Neural crest cell (in vitro differentiated cells): ENCODE data around the gene ABHD16A. TPM values are rescaled to one million over a fixed set of nuclear protein-coding genes. Genes with fewer than 3 reads are reported as not detected.
A peak's percentile ranks its signal among the peaks of the same experiment; 100 is the strongest.

ENCODE experiments used
- DNase-seq: peaks from one replicate; pipeline ENCODE4 v3.0.0; 2021; ENCODE audit warnings: low read depth, mixed read lengths, low spot score
- H3K27ac Mint-ChIP-seq: one replicate; pipeline ENCODE4 v1.8.0; 2021; ENCODE audit warnings: mild to moderate bottlenecking, mixed read lengths; ENCODE audit not compliant: unreplicated experiment
- H3K27me3 Mint-ChIP-seq: 2 replicates; pipeline ENCODE4 v1.8.0; 2021; ENCODE audit warnings: low read depth, mild to moderate bottlenecking, mixed read lengths
- H3K36me3 Mint-ChIP-seq: 2 replicates; pipeline ENCODE4 v1.8.0; 2021; ENCODE audit warnings: low read depth, mild to moderate bottlenecking, mixed read lengths
- H3K4me1 Mint-ChIP-seq: 2 replicates; pipeline ENCODE4 v1.8.0; 2021; ENCODE audit warnings: mixed read lengths
- H3K4me3 Mint-ChIP-seq: one replicate; pipeline ENCODE4 v1.8.0; 2021; ENCODE audit warnings: mild to moderate bottlenecking, mixed read lengths
- H3K9me3 Mint-ChIP-seq: 2 replicates; pipeline ENCODE4 v1.8.0; 2021; ENCODE audit warnings: mixed read lengths
- CTCF ChIP-seq: fragments of 200-600 bp; sonication (generic); conservative IDR thresholded peaks from 2 replicates; pipeline ENCODE4 v1.5.0; 2021; ENCODE audit warnings: antibody characterized with exemption, mild to moderate bottlenecking
- total RNA-seq: library from RNA; stranded (reverse); gene quantifications from 2 replicates; pipeline ENCODE4 v1.2.1, GENCODE V29; 2021

The ABHD16A gene
- total RNA-seq, 1 donor from 2014 or later = 73.6 TPM

- no peaks in the 10 kb centered on the region for H3K9me3 Mint-ChIP-seq
- peaks cover 4% of the 10 kb centered on the region for H3K27me3 Mint-ChIP-seq
- TF ChIP-seq CTCF = no peak
- H3K27ac Mint-ChIP-seq = peak overlapping the region; percentile 95
- peak; percentile 94 for DNase-seq
- H3K4me3 Mint-ChIP-seq = peak overlapping the region; percentile 98
- peaks cover 52% of the 10 kb centered on the region for H3K4me1 Mint-ChIP-seq
- peaks cover 42% of the 10 kb centered on the region for H3K36me3 Mint-ChIP-seq
Measured at GRCh38 chr6:31729979-31730630, 27.0 kb upstream of the ABHD16A start.

GRCh38 chr6:31729515-31729978 is 26.4 kb upstream of the ABHD16A start:
- Mint-ChIP-seq H3K4me1 (peaks cover 48% of the 10 kb centered on the region), H3K27ac (peak overlapping the region; percentile 95), H3K9me3 (no peaks in the 10 kb centered on the region), H3K27me3 (peaks cover 4% of the 10 kb centered on the region), H3K36me3 (peaks cover 42% of the 10 kb centered on the region), H3K4me3 (peak overlapping the region; percentile 98)
- TF ChIP-seq CTCF = peak; percentile 71
- DNase-seq = peak; percentile 87

GRCh38 chr6:31728767-31729514 is 25.8 kb upstream of the ABHD16A start, which contains the start of gene DDAH2:
TSS of gene DDAH2 (minus strand) at chr6:31729299. CDS start at chr6:31729161, 138 bp downstream.
- Mint-ChIP-seq H3K4me3 (peak within 1 kb of the TSS; percentile 98), H3K27me3 (peaks cover 4% of the 10 kb centered on the region), H3K36me3 (peaks cover 46% of the 10 kb centered on the region), H3K9me3 (no peaks in the 10 kb centered on the region), H3K4me1 (peaks cover 43% of the 10 kb centered on the region), H3K27ac (peak within 1 kb of the TSS; percentile 95)
- no peak for DNase-seq
- no peak for TF ChIP-seq CTCF

- H3K27me3 Mint-ChIP-seq = peaks cover 4% of the 10 kb centered on the region
- H3K36me3 Mint-ChIP-seq = peaks cover 41% of the 10 kb centered on the region
- H3K9me3 Mint-ChIP-seq = no peaks in the 10 kb centered on the region
- DNase-seq = no peak
- no peak overlapping the region for H3K27ac Mint-ChIP-seq
- TF ChIP-seq CTCF = no peak
- H3K4me3 Mint-ChIP-seq = peak overlapping the region; percentile 98
- peaks cover 33% of the 10 kb centered on the region for H3K4me1 Mint-ChIP-seq
Measured at GRCh38 chr6:31727717-31728671, 24.9 kb upstream of the ABHD16A start.
